H9 (cell line): ENCODE measurements around the gene MCRIP1. TPM values are rescaled to one million over a fixed set of nuclear protein-coding genes. Genes with fewer than 3 reads are reported as not detected.

Source experiments
- DNase-seq: peaks from one replicate; pipeline ENCODE4 v3.0.0-alpha.2; 2017
- H2AFZ ChIP-seq: one replicate; pipeline ENCODE4 v1.6.1; 2013; ENCODE audit warnings: mild to moderate bottlenecking, low read length, control low read depth, moderate library complexity
- H2AK5ac ChIP-seq: 2 replicates; pipeline ENCODE4 v1.6.1; 2013; ENCODE audit warnings: low read length, control low read depth, mixed read lengths; ENCODE audit not compliant: insufficient read length
- H2BK120ac ChIP-seq: one replicate; pipeline ENCODE4 v1.6.1; 2013; ENCODE audit warnings: low read depth, mild to moderate bottlenecking, low read length, control low read depth, inconsistent platforms; ENCODE audit not compliant: poor library complexity, severe bottlenecking
- H2BK12ac ChIP-seq: 2 replicates; pipeline ENCODE4 v1.6.1; 2013; ENCODE audit warnings: low read length, control low read depth, mixed read lengths, low read depth; ENCODE audit not compliant: insufficient read length
- H2BK15ac ChIP-seq: 2 replicates; pipeline ENCODE4 v1.6.1; 2013; ENCODE audit warnings: low read depth, low read length, control low read depth
- H2BK20ac ChIP-seq: one replicate; pipeline ENCODE4 v1.6.1; 2013; ENCODE audit warnings: low read depth, mild to moderate bottlenecking, low read length, control low read depth, inconsistent platforms; ENCODE audit not compliant: poor library complexity, severe bottlenecking
- H2BK5ac ChIP-seq: 2 replicates; pipeline ENCODE4 v1.6.1; 2013; ENCODE audit warnings: low read length, control low read depth, mixed read lengths; ENCODE audit not compliant: insufficient read length
- H3K14ac ChIP-seq: 2 replicates; pipeline ENCODE4 v1.6.1; 2013; ENCODE audit warnings: low read length, control low read depth; ENCODE audit not compliant: insufficient read depth
- H3K18ac ChIP-seq: 2 replicates; pipeline ENCODE4 v1.6.1; 2013; ENCODE audit warnings: low read depth, mild to moderate bottlenecking, mixed read lengths, low read length, control low read depth; ENCODE audit not compliant: insufficient read length
- H3K23ac ChIP-seq: 2 replicates; pipeline ENCODE4 v1.6.1; 2013; ENCODE audit warnings: low read length, control low read depth, mixed read lengths, low read depth; ENCODE audit not compliant: insufficient read length
- H3K23me2 ChIP-seq: 2 replicates; pipeline ENCODE4 v1.6.1; 2013; ENCODE audit warnings: low read depth, mild to moderate bottlenecking, mixed read lengths, low read length, control low read depth; ENCODE audit not compliant: insufficient read length, poor library complexity, severe bottlenecking
- H3K27ac ChIP-seq: 2 replicates; pipeline ENCODE4 v1.5.1; 2013; ENCODE audit warnings: low read length, control low read depth, mixed read lengths, low read depth; ENCODE audit not compliant: insufficient read length
- H3K27me3 ChIP-seq: 2 replicates; pipeline ENCODE4 v1.6.1; 2013; ENCODE audit warnings: low read length, control low read depth, inconsistent platforms; ENCODE audit not compliant: insufficient read depth
- H3K4ac ChIP-seq: 2 replicates; pipeline ENCODE4 v1.6.1; 2013; ENCODE audit warnings: low read depth, mild to moderate bottlenecking, control low read depth, inconsistent platforms, low read length, moderate library complexity
- H3K4me1 ChIP-seq: 2 replicates; pipeline ENCODE4 v1.6.1; 2013; ENCODE audit warnings: low read length, control low read depth, inconsistent platforms; ENCODE audit not compliant: insufficient read depth
- H3K4me2 ChIP-seq: 2 replicates; pipeline ENCODE4 v1.6.1; 2013; ENCODE audit warnings: low read length, control low read depth, mixed read lengths; ENCODE audit not compliant: insufficient read length, insufficient read depth
- H3K56ac ChIP-seq: 2 replicates; pipeline ENCODE4 v1.6.1; 2013; ENCODE audit warnings: low read depth, mild to moderate bottlenecking, mixed read lengths, low read length, control low read depth; ENCODE audit not compliant: insufficient read length
- H3K79me1 ChIP-seq: 2 replicates; pipeline ENCODE4 v1.6.1; 2013; ENCODE audit warnings: low read depth, mild to moderate bottlenecking, moderate library complexity, low read length, control low read depth, inconsistent platforms; ENCODE audit not compliant: insufficient read depth, poor library complexity, severe bottlenecking
- H3K79me2 ChIP-seq: 2 replicates; pipeline ENCODE4 v1.6.1; 2013; ENCODE audit warnings: low read length, control low read depth, inconsistent platforms; ENCODE audit not compliant: insufficient read depth
- H3K9ac ChIP-seq: 2 replicates; pipeline ENCODE4 v1.6.1; 2013; ENCODE audit warnings: low read length, control low read depth, mixed read lengths; ENCODE audit not compliant: insufficient read length; ENCODE audit errors: extremely low read depth
- H3K9me3 ChIP-seq: one replicate; pipeline ENCODE4 v1.6.1; 2013; ENCODE audit warnings: low read depth, low read length, inconsistent platforms; ENCODE audit not compliant: control insufficient read depth
- H3T11ph ChIP-seq: one replicate; pipeline ENCODE4 v1.6.1; 2013; ENCODE audit warnings: mild to moderate bottlenecking, low read length, control low read depth, inconsistent platforms
- H4K20me1 ChIP-seq: one replicate; pipeline ENCODE4 v1.6.1; 2013; ENCODE audit not compliant: control insufficient read depth, insufficient read length, insufficient read depth
- H4K5ac ChIP-seq: 2 replicates; pipeline ENCODE4 v1.6.1; 2013; ENCODE audit warnings: low read depth, mild to moderate bottlenecking, mixed read lengths, low read length, control low read depth; ENCODE audit not compliant: insufficient read length
- H4K8ac ChIP-seq: replicated peaks from 2 replicates; pipeline ENCODE4 v1.6.1; 2013; ENCODE audit warnings: low read length, control low read depth, mixed read lengths, low read depth; ENCODE audit not compliant: insufficient read length
- H4K91ac ChIP-seq: 2 replicates; pipeline ENCODE4 v1.6.1; 2013; ENCODE audit warnings: low read depth, mild to moderate bottlenecking, moderate library complexity, mixed read lengths, low read length, control low read depth; ENCODE audit not compliant: insufficient read length
- H3K27ac Mint-ChIP-seq, 3 experiments: 2 replicates in 2 of 3; 3 replicates in 1 of 3; pipeline ENCODE4 v1.8.0; 2020 to 2021; ENCODE audit warnings: mixed read lengths in 3 of 3, mild to moderate bottlenecking in 1 of 3, moderate library complexity in 1 of 3
- H3K27me3 Mint-ChIP-seq: 2 replicates; pipeline ENCODE4 v1.8.0; 2021; ENCODE audit warnings: low read depth, mild to moderate bottlenecking, moderate library complexity, mixed read lengths
- H3K36me3 Mint-ChIP-seq, 3 experiments: 2 replicates in 2 of 3; 3 replicates in 1 of 3; pipeline ENCODE4 v1.8.0; 2020 to 2021; ENCODE audit warnings: low read depth in 3 of 3, mixed read lengths in 3 of 3; ENCODE audit not compliant: insufficient read depth in 1 of 3
- H3K4me1 Mint-ChIP-seq, 2 experiments: 2 replicates each; pipeline ENCODE4 v1.8.0; 2020; ENCODE audit warnings: mixed read lengths in 2 of 2
- H3K4me3 Mint-ChIP-seq, 2 experiments: 2 replicates in 1 of 2; 3 replicates in 1 of 2; pipeline ENCODE4 v1.8.0; 2020 to 2021; ENCODE audit warnings: mild to moderate bottlenecking in 2 of 2, mixed read lengths in 2 of 2, moderate library complexity in 1 of 2
- H3K9me3 Mint-ChIP-seq, 2 experiments: 2 replicates in 1 of 2; 3 replicates in 1 of 2; pipeline ENCODE4 v1.8.0; 2020; ENCODE audit warnings: mild to moderate bottlenecking in 2 of 2, mixed read lengths in 2 of 2, moderate library complexity in 1 of 2
- CTCF ChIP-seq: fragments of 200-600 bp; sonication (generic); conservative IDR thresholded peaks from 3 replicates; pipeline ENCODE4 v1.8.0; 2021; ENCODE audit warnings: antibody characterized with exemption, mild to moderate bottlenecking
- WGBS: extraction: QIAGEN DNeasy Blood & Tissue Kit; methylation state at CpG from one replicate; pipeline ENCODE4 v1.1.7; 2013; ENCODE audit warnings: missing lambda C conversion rate, low lambda C conversion rate, mixed read lengths; ENCODE audit not compliant: insufficient read length; ENCODE audit errors: extremely low coverage; 5-methylcytosine and 5-hydroxymethylcytosine counted together
- total RNA-seq: library from RNA; stranded (reverse); gene quantifications from 2 replicates; pipeline ENCODE4 v1.2.1, GENCODE V29; 2021

The MCRIP1 gene
- total RNA-seq, 1 experiment from 2014 or later, result 118 TPM

- Histone ChIP-seq H3K4me1 (no peaks in the 10 kb centered on the region), H3K56ac (no peak overlapping the region), H3K27me3 (no peaks in the 10 kb centered on the region), H2AK5ac (no peak overlapping the region), H3K23me2 (peaks cover 8% of the 10 kb centered on the region), H3K4me2 (peak overlapping the region; percentile 61), H3T11ph (no peak overlapping the region), H2BK20ac (no peak overlapping the region), H2AFZ (no peak overlapping the region), H4K5ac (no peak overlapping the region), H3K27ac (no peak overlapping the region), H3K79me2 (no peaks in the 10 kb centered on the region), H3K9ac (peak overlapping the region; percentile 16), H3K79me1 (no peaks in the 10 kb centered on the region), H3K18ac (no peak overlapping the region), H4K8ac (no peak overlapping the region), H4K91ac (no peak overlapping the region), H4K20me1 (no peaks in the 10 kb centered on the region), H2BK5ac (no peak overlapping the region), H2BK12ac (no peak overlapping the region), H3K4ac (no peak overlapping the region), H3K23ac (no peak overlapping the region), H3K14ac (0 out of 2 replicates have a peak overlapping the region, but pooled peaks have one; percentile 14), H2BK15ac (no peak overlapping the region), H2BK120ac (no peak overlapping the region), H3K9me3 (no peaks in the 10 kb centered on the region)
- WGBS, result no CpG with 5 or more reads among the region's 52 CpGs
- Mint-ChIP-seq H3K4me3 (peak overlapping the region; percentile 77 to 86), H3K4me1 (peaks cover 17 to 34% of the 10 kb centered on the region in 2 experiments), H3K27ac (peak overlapping the region in 2 of 3 experiments; percentile 92 to 95; a peak in 4 of 7 replicates), H3K9me3 (no peaks in the 10 kb centered on the region), H3K36me3 (peaks cover 5 to 16% (median 13%) of the 10 kb centered on the region in 3 experiments; a peak in 6 of 7 replicates), H3K27me3 (no peaks in the 10 kb centered on the region; the same call in 1 of the 2 replicates)
- peak; percentile 86 for DNase-seq
- TF ChIP-seq CTCF, result peak; percentile 98
These were observed 36.4 kb upstream of the MCRIP1 start for GRCh38 chr17:81869221-81870130.
